GM23338 (cell line): ENCODE measurements around the gene MSL1. TPM values are rescaled to one million over a fixed set of nuclear protein-coding genes. Genes with fewer than 3 reads are reported as not detected.

Experiments used
- ATAC-seq: fragments of 200-7000 bp; cut with Tn5 transposase; 3 replicates; pipeline ENCODE4 v1.9.1; 2020
- DNase-seq: peaks from one replicate; pipeline ENCODE4 v3.0.0-alpha.2; 2015; ENCODE audit warnings: low spot score
- H2AFZ ChIP-seq: fragments of 200-600 bp; sonication (generic); 2 replicates; pipeline ENCODE4 v1.8.0; 2016; ENCODE audit warnings: antibody characterized with exemption, mild to moderate bottlenecking, moderate library complexity
- H3F3A ChIP-seq: fragments of 200-600 bp; sonication (generic); replicated peaks from 2 replicates; pipeline ENCODE4 v1.8.0; 2017; ENCODE audit warnings: antibody characterized with exemption, mixed run types, low read depth
- H3K27ac ChIP-seq: fragments of 200-600 bp; sonication (generic); 2 replicates; pipeline ENCODE4 v1.6.1; 2016; ENCODE audit warnings: low read depth
- H3K27me3 ChIP-seq: fragments of 200-600 bp; sonication (generic); 2 replicates; pipeline ENCODE4 v1.8.0; 2016; ENCODE audit warnings: mild to moderate bottlenecking, mixed run types, moderate library complexity; ENCODE audit not compliant: insufficient read depth
- H3K36me3 ChIP-seq: fragments of 200-600 bp; sonication (generic); 2 replicates; pipeline ENCODE4 v1.8.0; 2016; ENCODE audit warnings: mild to moderate bottlenecking; ENCODE audit not compliant: insufficient read depth
- H3K4me1 ChIP-seq: fragments of 200-600 bp; sonication (generic); 2 replicates; pipeline ENCODE4 v1.8.0; 2016; ENCODE audit warnings: mild to moderate bottlenecking, moderate library complexity; ENCODE audit not compliant: insufficient read depth
- H3K4me2 ChIP-seq: fragments of 200-600 bp; sonication (generic); 2 replicates; pipeline ENCODE4 v1.7.1; 2017; ENCODE audit warnings: mixed run types
- H3K4me3 ChIP-seq: fragments of 200-600 bp; sonication (generic); 2 replicates; pipeline ENCODE4 v1.6.1; 2016; ENCODE audit warnings: mixed run types
- H3K79me2 ChIP-seq: fragments of 200-600 bp; sonication (generic); replicated peaks from 2 replicates; pipeline ENCODE4 v1.8.0; 2017; ENCODE audit warnings: mild to moderate bottlenecking; ENCODE audit not compliant: insufficient read depth
- H3K9me2 ChIP-seq: fragments of 200-600 bp; sonication (generic); 2 replicates; pipeline ENCODE4 v1.8.0; 2017; ENCODE audit not compliant: insufficient read depth
- H4K20me1 ChIP-seq: fragments of 200-600 bp; sonication (generic); replicated peaks from 2 replicates; pipeline ENCODE4 v1.8.0; 2017; ENCODE audit warnings: mild to moderate bottlenecking; ENCODE audit not compliant: insufficient read depth
- H3K27ac Mint-ChIP-seq: 2 replicates; pipeline ENCODE4 v1.8.0; 2020; ENCODE audit warnings: inconsistent platforms, mild to moderate bottlenecking, moderate library complexity, mixed read lengths
- H3K27me3 Mint-ChIP-seq: 3 replicates; pipeline ENCODE4 v1.8.0; 2022; ENCODE audit warnings: low read depth, mild to moderate bottlenecking, moderate library complexity, mixed read lengths, inconsistent platforms; ENCODE audit not compliant: insufficient read depth, poor library complexity
- H3K36me3 Mint-ChIP-seq: 3 replicates; pipeline ENCODE4 v1.8.0; 2021; ENCODE audit warnings: low read depth, mild to moderate bottlenecking, inconsistent platforms, moderate library complexity, mixed read lengths
- H3K4me1 Mint-ChIP-seq: 3 replicates; pipeline ENCODE4 v1.8.0; 2020; ENCODE audit warnings: mild to moderate bottlenecking, inconsistent platforms, mixed read lengths
- H3K4me3 Mint-ChIP-seq: 3 replicates; pipeline ENCODE4 v1.8.0; 2021; ENCODE audit warnings: moderate library complexity, mild to moderate bottlenecking, inconsistent platforms, mixed read lengths
- H3K9me3 Mint-ChIP-seq: 3 replicates; pipeline ENCODE4 v1.8.0; 2020; ENCODE audit warnings: moderate library complexity, mild to moderate bottlenecking, inconsistent platforms, mixed read lengths
- CREB1 ChIP-seq: fragments of 250-450 bp; sonication (Bioruptor Pico); IDR thresholded peaks from 2 replicates; pipeline ENCODE4 v1.5.0; 2020; ENCODE audit warnings: low read depth, mild to moderate bottlenecking, moderate library complexity
- CTCF ChIP-seq, 2 experiments: fragments of 200-600 bp in 1 of 2; sonication (generic) in 1 of 2; conservative IDR thresholded peaks; 2 replicates each; pipeline versions ENCODE4 v1.5.1 to v1.6.1; 2016 to 2017; ENCODE audit warnings: antibody characterized with exemption in 2 of 2, low read depth in 2 of 2, mild to moderate bottlenecking in 2 of 2, moderate library complexity in 1 of 2
- EZH2phosphoT487 ChIP-seq: fragments of 200-600 bp; sonication (generic); IDR thresholded peaks from one replicate; pipeline ENCODE4 v1.8.1; 2018; ENCODE audit warnings: antibody characterized with exemption; ENCODE audit not compliant: unreplicated experiment
- POLR2AphosphoS5 ChIP-seq: IDR thresholded peaks from 2 replicates; pipeline ENCODE4 v1.6.1; 2016; ENCODE audit warnings: antibody characterized with exemption, low read depth
- ZNF114 ChIP-seq: fragments of 250-450 bp; sonication (Bioruptor Pico); IDR thresholded peaks from 2 replicates; pipeline ENCODE4 v1.5.0; 2020; ENCODE audit warnings: mild to moderate bottlenecking, moderate library complexity
- ZNF462 ChIP-seq: fragments of 250-450 bp; sonication (Bioruptor Pico); IDR thresholded peaks from 2 replicates; pipeline ENCODE4 v1.5.0; 2020; ENCODE audit warnings: mild to moderate bottlenecking, moderate library complexity
- long read RNA-seq: library from polyadenylated mRNA; unstranded; transcript quantifications from one replicate; pipeline ENCODE4 v2.0.0, GENCODE V29; 2020; ENCODE audit not compliant: unreplicated experiment
- polyA plus RNA-seq: library from polyadenylated mRNA; unstranded; fragments of >200 nt; fragmentation: Nextera tagmentation; extraction: Ambion mirVana; gene quantifications from 2 replicates; pipeline ENCODE4 v1.2.1, GENCODE V29; 2016
- total RNA-seq: library from RNA; depleted of rRNA; stranded (reverse); fragments of >200 nt; shearing (Covaris generic); gene quantifications from 2 replicates; pipeline ENCODE4 v1.2.3, GENCODE V29; 2014; rRNA removed

MSL1 gene
- total RNA-seq, result 52.5 and 56.5 TPM in 2 replicates
- polyA plus RNA-seq, result 14.3 and 16.2 TPM in 2 replicates
- long read RNA-seq, full-length matches to known transcripts, result 2 of 3 reads
- long read RNA-seq, partial matches to known transcripts, result 0 of 3 reads
- long read RNA-seq, other reads (novel, unspliced or antisense), result 1 of 3 reads

GRCh38 chr17:40121181-40122135, at the start of gene MSL1:
Gene MSL1 (plus strand): TSS chr17:40121971. CDS start chr17:40122613, 642 bp downstream.
- peak within 1 kb of the TSS; percentile 98 for H3K4me3 ChIP-seq
- peak; percentile 48 for ATAC-seq
- TF ChIP-seq POLR2AphosphoS5 (peak; percentile 59), CTCF (conservative IDR thresholded peaks at IDR 0.05; ENCODE audit: low read depth in 2 of 2) (no peak), CREB1 (CRISPR knock-in tag) (no peak), EZH2phosphoT487 (no peak), ZNF114 (CRISPR knock-in tag) (no peak), ZNF462 (CRISPR knock-in tag) (no peak)
- peaks cover 24% of the 10 kb centered on the region; the same call in 1 of the 2 replicates for H4K20me1 ChIP-seq
- peaks cover 25% of the 10 kb centered on the region for H3F3A ChIP-seq
- peak within 1 kb of the TSS; percentile 35 for H2AFZ ChIP-seq
- Mint-ChIP-seq H3K27me3 (peaks cover 8% of the 10 kb centered on the region), H3K36me3 (peaks cover 40% of the 10 kb centered on the region), H3K4me3 (peak within 1 kb of the TSS; percentile 92), H3K27ac (peak within 1 kb of the TSS; percentile 90), H3K4me1 (peaks cover 21% of the 10 kb centered on the region), H3K9me3 (no peaks in the 10 kb centered on the region; the same call in 2 of the 3 replicates)
- DNase-seq, result peak; percentile 84
- no peaks in the 10 kb centered on the region for H3K27me3 ChIP-seq
- H3K79me2 ChIP-seq, result peaks cover 61% of the 10 kb centered on the region
- peak within 1 kb of the TSS; percentile 97 for H3K4me2 ChIP-seq
- peak within 1 kb of the TSS; percentile 97 for H3K27ac ChIP-seq
- no peaks in the 10 kb centered on the region for H3K9me2 ChIP-seq
- H3K36me3 ChIP-seq, result peaks cover 6% of the 10 kb centered on the region
- H3K4me1 ChIP-seq, result peaks cover 22% of the 10 kb centered on the region
